HepG2 (cell line): ENCODE measurements around the gene SPAG6.

ENCODE experiments used
- NCOR1 ChIP-seq: fragments of 200-600 bp; sonication (generic); IDR thresholded peaks from 2 replicates; pipeline ENCODE4 v1.7.0; 2017; ENCODE audit warnings: antibody characterized with exemption, low read length, borderline replicate concordance
- POLR2A ChIP-seq, 2 experiments: IDR thresholded peaks; 2 replicates each; pipeline ENCODE4 v1.6.1; 2011; ENCODE audit warnings: low read depth in 2 of 2, low read length in 2 of 2, mild to moderate bottlenecking in 1 of 2, moderate library complexity in 1 of 2; ENCODE audit not compliant: insufficient read depth in 1 of 2
- POLR2AphosphoS5 ChIP-seq: IDR thresholded peaks from 2 replicates; pipeline ENCODE4 v1.6.1; 2012; ENCODE audit warnings: low read depth, low read length
- RAD51 ChIP-seq: fragments of 450-650 bp; IDR thresholded peaks from 2 replicates; pipeline ENCODE4 v1.6.1; 2016; ENCODE audit warnings: borderline replicate concordance
- SMC3 ChIP-seq: IDR thresholded peaks from 2 replicates; pipeline ENCODE4 v1.6.1; 2011; ENCODE audit warnings: low read length, improper control_type of control experiment
- U2AF2 ChIP-seq: fragments of 200-400 bp; formaldehyde crosslinking; IDR thresholded peaks from 2 replicates; pipeline ENCODE4 v1.6.1; 2017; ENCODE audit warnings: low read depth, mild to moderate bottlenecking, low read length
- ZNF746 ChIP-seq: sonication (generic); formaldehyde crosslinking; IDR thresholded peaks from 2 replicates; pipeline ENCODE4 v1.8.0; 2022; ENCODE audit warnings: mild to moderate bottlenecking, missing genetic modification reagents
- TF ChIP-seq, protein P1 (sequence below): sonication (generic); formaldehyde crosslinking; IDR thresholded peaks from 2 replicates; pipeline ENCODE4 v1.5.0; 2020; ENCODE audit warnings: mild to moderate bottlenecking, missing genetic modification reagents, moderate library complexity
- TF ChIP-seq, protein P2 (sequence below), 2 experiments: sonication (generic) in 1 of 2; formaldehyde crosslinking in 1 of 2; IDR thresholded peaks; 2 replicates each; pipeline versions ENCODE4 v1.5.1 to v1.6.1; 2011 to 2020; ENCODE audit warnings: borderline replicate concordance in 1 of 2, low read depth in 1 of 2, low read length in 1 of 2, mild to moderate bottlenecking in 1 of 2, missing genetic modification reagents in 1 of 2, moderate library complexity in 1 of 2
- TF ChIP-seq, protein P3 (sequence below): sonication (generic); formaldehyde crosslinking; IDR thresholded peaks from 2 replicates; pipeline ENCODE4 v1.4.0; 2020; ENCODE audit warnings: missing genetic modification reagents
- TF ChIP-seq, protein P4 (sequence below): sonication (generic); formaldehyde crosslinking; IDR thresholded peaks from 2 replicates; pipeline ENCODE4 v1.4.0; 2020; ENCODE audit warnings: mild to moderate bottlenecking, missing genetic modification reagents
- TF ChIP-seq, protein P5 (sequence below): sonication (generic); formaldehyde crosslinking; IDR thresholded peaks from 2 replicates; pipeline ENCODE4 v1.5.1; 2020; ENCODE audit warnings: mild to moderate bottlenecking, missing genetic modification reagents, moderate library complexity

DNA sequence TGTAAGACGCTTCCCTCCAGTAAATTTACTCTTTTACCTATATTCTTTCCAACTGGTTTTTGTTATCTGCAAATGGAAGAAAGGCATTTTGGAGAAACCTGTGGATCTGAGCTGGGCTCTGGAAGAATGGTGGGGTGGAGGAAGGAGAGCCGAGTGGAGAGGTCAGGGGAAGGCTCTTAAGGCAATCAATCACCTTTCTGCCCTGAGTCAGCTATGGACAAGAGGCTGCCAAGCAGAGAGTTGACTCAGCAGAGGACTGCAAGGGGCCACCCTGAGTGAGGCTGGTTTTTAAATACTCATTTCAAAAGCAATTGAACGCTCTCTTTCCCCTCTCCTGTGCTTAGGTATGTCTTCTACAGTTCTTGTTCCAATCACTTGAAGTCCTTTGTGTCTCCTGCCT is 81.8 kb downstream of the SPAG6 start:
- TF ChIP-seq POLR2AphosphoS5 (no peak), NCOR1 (no peak), ZNF746 (CRISPR knock-in tag) (no peak), U2AF2 (no peak), SMC3 (no peak), POLR2A (IDR thresholded peaks at IDR 0.05; ENCODE audit: insufficient read depth in 1 of 2, low read depth in 2 of 2, low read length in 2 of 2) (no peak), RAD51 (no peak)
- TF ChIP-seq, protein P1, sequence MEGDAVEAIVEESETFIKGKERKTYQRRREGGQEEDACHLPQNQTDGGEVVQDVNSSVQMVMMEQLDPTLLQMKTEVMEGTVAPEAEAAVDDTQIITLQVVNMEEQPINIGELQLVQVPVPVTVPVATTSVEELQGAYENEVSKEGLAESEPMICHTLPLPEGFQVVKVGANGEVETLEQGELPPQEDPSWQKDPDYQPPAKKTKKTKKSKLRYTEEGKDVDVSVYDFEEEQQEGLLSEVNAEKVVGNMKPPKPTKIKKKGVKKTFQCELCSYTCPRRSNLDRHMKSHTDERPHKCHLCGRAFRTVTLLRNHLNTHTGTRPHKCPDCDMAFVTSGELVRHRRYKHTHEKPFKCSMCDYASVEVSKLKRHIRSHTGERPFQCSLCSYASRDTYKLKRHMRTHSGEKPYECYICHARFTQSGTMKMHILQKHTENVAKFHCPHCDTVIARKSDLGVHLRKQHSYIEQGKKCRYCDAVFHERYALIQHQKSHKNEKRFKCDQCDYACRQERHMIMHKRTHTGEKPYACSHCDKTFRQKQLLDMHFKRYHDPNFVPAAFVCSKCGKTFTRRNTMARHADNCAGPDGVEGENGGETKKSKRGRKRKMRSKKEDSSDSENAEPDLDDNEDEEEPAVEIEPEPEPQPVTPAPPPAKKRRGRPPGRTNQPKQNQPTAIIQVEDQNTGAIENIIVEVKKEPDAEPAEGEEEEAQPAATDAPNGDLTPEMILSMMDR (CRISPR knock-in tag): no peak
- TF ChIP-seq, protein P2, sequence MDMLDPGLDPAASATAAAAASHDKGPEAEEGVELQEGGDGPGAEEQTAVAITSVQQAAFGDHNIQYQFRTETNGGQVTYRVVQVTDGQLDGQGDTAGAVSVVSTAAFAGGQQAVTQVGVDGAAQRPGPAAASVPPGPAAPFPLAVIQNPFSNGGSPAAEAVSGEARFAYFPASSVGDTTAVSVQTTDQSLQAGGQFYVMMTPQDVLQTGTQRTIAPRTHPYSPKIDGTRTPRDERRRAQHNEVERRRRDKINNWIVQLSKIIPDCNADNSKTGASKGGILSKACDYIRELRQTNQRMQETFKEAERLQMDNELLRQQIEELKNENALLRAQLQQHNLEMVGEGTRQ (IDR thresholded peaks at IDR 0.05; ENCODE audit: low read depth, low read length): no peak
- TF ChIP-seq, protein P2 (CRISPR knock-in tag; IDR thresholded peaks at IDR 0.05; ENCODE audit: borderline replicate concordance): no peak
- TF ChIP-seq, protein P3, sequence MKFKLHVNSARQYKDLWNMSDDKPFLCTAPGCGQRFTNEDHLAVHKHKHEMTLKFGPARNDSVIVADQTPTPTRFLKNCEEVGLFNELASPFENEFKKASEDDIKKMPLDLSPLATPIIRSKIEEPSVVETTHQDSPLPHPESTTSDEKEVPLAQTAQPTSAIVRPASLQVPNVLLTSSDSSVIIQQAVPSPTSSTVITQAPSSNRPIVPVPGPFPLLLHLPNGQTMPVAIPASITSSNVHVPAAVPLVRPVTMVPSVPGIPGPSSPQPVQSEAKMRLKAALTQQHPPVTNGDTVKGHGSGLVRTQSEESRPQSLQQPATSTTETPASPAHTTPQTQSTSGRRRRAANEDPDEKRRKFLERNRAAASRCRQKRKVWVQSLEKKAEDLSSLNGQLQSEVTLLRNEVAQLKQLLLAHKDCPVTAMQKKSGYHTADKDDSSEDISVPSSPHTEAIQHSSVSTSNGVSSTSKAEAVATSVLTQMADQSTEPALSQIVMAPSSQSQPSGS (CRISPR knock-in tag): no peak
- TF ChIP-seq, protein P4, sequence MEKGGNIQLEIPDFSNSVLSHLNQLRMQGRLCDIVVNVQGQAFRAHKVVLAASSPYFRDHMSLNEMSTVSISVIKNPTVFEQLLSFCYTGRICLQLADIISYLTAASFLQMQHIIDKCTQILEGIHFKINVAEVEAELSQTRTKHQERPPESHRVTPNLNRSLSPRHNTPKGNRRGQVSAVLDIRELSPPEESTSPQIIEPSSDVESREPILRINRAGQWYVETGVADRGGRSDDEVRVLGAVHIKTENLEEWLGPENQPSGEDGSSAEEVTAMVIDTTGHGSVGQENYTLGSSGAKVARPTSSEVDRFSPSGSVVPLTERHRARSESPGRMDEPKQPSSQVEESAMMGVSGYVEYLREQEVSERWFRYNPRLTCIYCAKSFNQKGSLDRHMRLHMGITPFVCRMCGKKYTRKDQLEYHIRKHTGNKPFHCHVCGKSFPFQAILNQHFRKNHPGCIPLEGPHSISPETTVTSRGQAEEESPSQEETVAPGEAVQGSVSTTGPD (CRISPR knock-in tag): no peak
- TF ChIP-seq, protein P5, sequence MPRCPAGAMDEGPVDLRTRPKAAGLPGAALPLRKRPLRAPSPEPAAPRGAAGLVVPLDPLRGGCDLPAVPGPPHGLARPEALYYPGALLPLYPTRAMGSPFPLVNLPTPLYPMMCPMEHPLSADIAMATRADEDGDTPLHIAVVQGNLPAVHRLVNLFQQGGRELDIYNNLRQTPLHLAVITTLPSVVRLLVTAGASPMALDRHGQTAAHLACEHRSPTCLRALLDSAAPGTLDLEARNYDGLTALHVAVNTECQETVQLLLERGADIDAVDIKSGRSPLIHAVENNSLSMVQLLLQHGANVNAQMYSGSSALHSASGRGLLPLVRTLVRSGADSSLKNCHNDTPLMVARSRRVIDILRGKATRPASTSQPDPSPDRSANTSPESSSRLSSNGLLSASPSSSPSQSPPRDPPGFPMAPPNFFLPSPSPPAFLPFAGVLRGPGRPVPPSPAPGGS (CRISPR knock-in tag): no peak
